HCT116 (cell line): ENCODE data around the gene MBOAT1. TPM values are rescaled to one million over a fixed set of nuclear protein-coding genes. Genes with fewer than 3 reads are reported as not detected.

Experiments used
- ATAC-seq: fragments of 200-7000 bp; cut with Tn5 transposase; 2 replicates; pipeline ENCODE4 v1.9.1; 2020; ENCODE audit warnings: mild to moderate bottlenecking, moderate library complexity
- BruUV-seq: library from RNA; stranded (reverse); fragments of 400-500 nt; replicated peaks from 2 replicates; lab custom pipeline; 2021; lab: Mats Ljungman, UMichigan
- CTCF ChIA-PET: fragments of 300-600 bp; sonication (Branson Sonifier 250); formaldehyde crosslinking; loops from one replicate; lab custom pipeline; 2021; ENCODE audit warnings: antibody characterized with exemption; lab: Charles Lee
- POLR2A ChIA-PET: fragments of 300-600, 350-600 bp; sonication (Branson Sonifier 250); formaldehyde crosslinking; loops from one replicate; lab custom pipeline; 2021; ENCODE audit warnings: antibody characterized with exemption; lab: Charles Lee
- RAD21 ChIA-PET, 2 experiments: fragments of 300-600 bp; sonication (Branson Sonifier 250); formaldehyde crosslinking; loops; one replicate each; lab custom pipeline; 2023; ENCODE audit warnings: low total read pairs in 2 of 2; ENCODE audit not compliant: uncharacterized antibody in 2 of 2, unreplicated experiment in 2 of 2, low non-redundant PET in 1 of 2; lab: Charles Lee
- DNase-seq: peaks from one replicate; pipeline ENCODE4 v3.0.0-alpha.2; 2010; ENCODE audit warnings: low read depth, low spot score
- H2AFZ ChIP-seq: fragments of 200-600 bp; shearing (Covaris generic), sonication (generic); 2 replicates; pipeline ENCODE4 v1.6.1; 2017; ENCODE audit warnings: low read depth, mixed run types, mixed read lengths, antibody characterized with exemption, low read length; ENCODE audit not compliant: poor library complexity, severe bottlenecking
- H3K27ac ChIP-seq: 2 replicates; pipeline ENCODE4 v1.5.1; 2012; ENCODE audit warnings: low read depth, low read length
- H3K27me3 ChIP-seq: fragments of 200-600 bp; sonication (generic); 2 replicates; pipeline ENCODE4 v1.6.1; 2016; ENCODE audit warnings: mixed run types, low read length, mixed read lengths; ENCODE audit not compliant: insufficient read depth
- H3K36me3 ChIP-seq, 2 experiments: fragments of 200-500 bp in 1 of 2; fragments of 200-600 bp in 1 of 2; sonication (Bioruptor generic) in 1 of 2; sonication (generic) in 1 of 2; 2 replicates each; pipeline versions ENCODE4 v1.5.1 to v1.6.1; 2014 to 2016; ENCODE audit warnings: low read length in 2 of 2, inconsistent platforms in 1 of 2, mixed read lengths in 1 of 2, mixed run types in 1 of 2; ENCODE audit not compliant: insufficient read depth in 2 of 2, control insufficient read depth in 1 of 2
- H3K4me1 ChIP-seq, 2 experiments: fragments of 200-600 bp in 1 of 2; sonication (generic) in 1 of 2; 2 replicates each; pipeline versions ENCODE4 v1.5.1 to v1.6.1; 2012 to 2017; ENCODE audit warnings: low read length in 2 of 2, inconsistent platforms in 1 of 2, mild to moderate bottlenecking in 1 of 2, mixed read lengths in 1 of 2, mixed run types in 1 of 2, moderate library complexity in 1 of 2; ENCODE audit not compliant: insufficient read depth in 2 of 2, control insufficient read depth in 1 of 2
- H3K4me2 ChIP-seq: fragments of 200-600 bp; sonication (generic); 2 replicates; pipeline ENCODE4 v1.6.1; 2017; ENCODE audit warnings: mixed run types, low read length, mixed read lengths
- H3K4me3 ChIP-seq, 2 experiments: fragments of 200-600 bp in 1 of 2; sonication (generic) in 1 of 2; replicated peaks in 1 of 2; 2 replicates each; pipeline ENCODE4 v1.5.1; 2011 to 2016; ENCODE audit warnings: low read length in 2 of 2, control low read depth in 1 of 2, low read depth in 1 of 2, mild to moderate bottlenecking in 1 of 2, mixed read lengths in 1 of 2, mixed run types in 1 of 2
- H3K79me2 ChIP-seq: fragments of 200-600 bp; sonication (generic); 2 replicates; pipeline ENCODE4 v1.6.1; 2017; ENCODE audit warnings: mild to moderate bottlenecking, mixed run types, low read length, moderate library complexity, mixed read lengths; ENCODE audit not compliant: insufficient read depth
- H3K9ac ChIP-seq: fragments of 200-600 bp; sonication (generic); 2 replicates; pipeline ENCODE4 v1.6.1; 2016; ENCODE audit warnings: low read length, mixed read lengths
- H3K9me2 ChIP-seq: fragments of 200-600 bp; sonication (generic), shearing (Covaris generic); 2 replicates; pipeline ENCODE4 v1.6.1; 2017; ENCODE audit warnings: mixed run types, mild to moderate bottlenecking, moderate library complexity; ENCODE audit not compliant: insufficient read depth
- H3K9me3 ChIP-seq, 2 experiments: fragments of 200-500 bp in 1 of 2; fragments of 200-600 bp in 1 of 2; sonication (Bioruptor generic) in 1 of 2; sonication (generic) in 1 of 2; 2 replicates each; pipeline ENCODE4 v1.6.1; 2014 to 2017; ENCODE audit warnings: low read length in 2 of 2, mixed read lengths in 2 of 2, inconsistent platforms in 1 of 2, low read depth in 1 of 2, mild to moderate bottlenecking in 1 of 2, mixed run types in 1 of 2, moderate library complexity in 1 of 2; ENCODE audit not compliant: control insufficient read depth in 1 of 2, insufficient read depth in 1 of 2
- H4K20me1 ChIP-seq: fragments of 200-600 bp; sonication (generic), shearing (Covaris generic); 2 replicates; pipeline ENCODE4 v1.6.1; 2017; ENCODE audit warnings: mixed run types, mild to moderate bottlenecking, moderate library complexity; ENCODE audit not compliant: insufficient read depth
- CBX3 ChIP-seq: IDR thresholded peaks from 2 replicates; pipeline ENCODE4 v1.6.1; 2012; ENCODE audit warnings: low read depth
- CEBPB ChIP-seq: IDR thresholded peaks from 2 replicates; pipeline ENCODE4 v1.6.1; 2012; ENCODE audit warnings: low read depth
- EGR1 ChIP-seq: IDR thresholded peaks from 2 replicates; pipeline ENCODE4 v1.6.1; 2012; ENCODE audit warnings: low read depth
- EZH2 ChIP-seq: fragments of 200-600 bp; sonication (generic); IDR thresholded peaks from 2 replicates; pipeline ENCODE4 v1.6.1; 2017; ENCODE audit warnings: antibody characterized with exemption, mixed run types
- EZH2phosphoT487 ChIP-seq: fragments of 200-600 bp; IDR thresholded peaks from 2 replicates; pipeline ENCODE4 v1.6.1; 2018; ENCODE audit warnings: antibody characterized with exemption, borderline replicate concordance
- FOSL1 ChIP-seq: IDR thresholded peaks from 2 replicates; pipeline ENCODE4 v1.6.1; 2012; ENCODE audit warnings: low read depth
- JUND ChIP-seq: IDR thresholded peaks from 2 replicates; pipeline ENCODE4 v1.6.1; 2012
- POLR2A ChIP-seq: IDR thresholded peaks from 2 replicates; pipeline ENCODE4 v1.7.0; 2011; ENCODE audit warnings: borderline replicate concordance; ENCODE audit not compliant: insufficient read depth, insufficient read length; ENCODE audit errors: extremely low read depth
- SIN3A ChIP-seq: IDR thresholded peaks from 2 replicates; pipeline ENCODE4 v1.6.1; 2012; ENCODE audit warnings: low read depth
- SP1 ChIP-seq: IDR thresholded peaks from 2 replicates; pipeline ENCODE4 v1.6.1; 2012; ENCODE audit warnings: low read depth
- TCF7L2 ChIP-seq: IDR thresholded peaks from 2 replicates; pipeline ENCODE4 v1.7.0; 2011; ENCODE audit warnings: borderline replicate concordance, inconsistent platforms; ENCODE audit not compliant: insufficient read depth, insufficient read length; ENCODE audit errors: extremely low read depth
- YY1 ChIP-seq: IDR thresholded peaks from 2 replicates; pipeline ENCODE4 v1.6.1; 2011; ENCODE audit warnings: low read length, low read depth, moderate library complexity, mild to moderate bottlenecking; ENCODE audit not compliant: insufficient replicate concordance; ENCODE audit errors: extremely low read depth
- ZNF274 ChIP-seq: fragments of 200-500 bp; sonication (Bioruptor generic); IDR thresholded peaks from 2 replicates; pipeline ENCODE4 v1.6.1; 2014; ENCODE audit warnings: mild to moderate bottlenecking, low read depth, low read length, inconsistent platforms
- intact Hi-C: fragments of 100-400 bp; cut with micrococcal nuclease; formaldehyde crosslinking; loops from 2 replicates; pipeline ENCODE4 v1.10.0; 2022
- total RNA-seq: library from RNA; stranded (reverse); gene quantifications from one replicate; pipeline ENCODE4 v1.2.1, GENCODE V29; 2021; ENCODE audit not compliant: unreplicated experiment
- TF ChIP-seq, protein P1 (sequence below): IDR thresholded peaks from 2 replicates; pipeline ENCODE4 v1.6.1; 2012
- TF ChIP-seq, protein P2 (sequence below): IDR thresholded peaks from 2 replicates; pipeline ENCODE4 v1.6.1; 2011; ENCODE audit warnings: mild to moderate bottlenecking, low read length, moderate library complexity; ENCODE audit not compliant: insufficient replicate concordance; ENCODE audit errors: extremely low read depth

MBOAT1 gene
- total RNA-seq, 1 experiment from 2014 or later: 11.7 TPM

DNA sequence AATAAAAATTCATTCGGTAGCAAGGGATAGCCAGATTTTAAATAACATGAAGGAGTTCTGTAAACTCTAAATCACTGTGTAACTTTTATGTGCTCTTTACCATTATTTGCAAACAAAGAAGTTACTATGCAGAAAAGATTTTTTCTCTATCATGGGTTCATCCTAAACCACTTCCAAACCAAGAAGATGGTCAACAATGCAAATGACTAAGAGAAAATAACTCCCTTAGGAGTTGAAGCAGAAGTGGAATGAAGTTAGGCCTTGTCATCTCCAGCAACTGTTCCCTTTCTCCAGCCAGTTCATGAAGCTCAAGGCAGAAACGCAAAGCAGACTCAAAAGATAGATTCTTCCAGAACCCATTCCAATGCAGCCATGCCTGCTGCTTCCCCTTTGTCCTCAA, 66.0 kb downstream of the MBOAT1 start:
- no peaks in the 10 kb centered on the region for H3K36me3 ChIP-seq
- no peak overlapping the region for H3K27ac ChIP-seq
- no peak overlapping the region for H2AFZ ChIP-seq
- H4K20me1 ChIP-seq: no peaks in the 10 kb centered on the region
- H3K9me2 ChIP-seq: no peaks in the 10 kb centered on the region
- no peaks in the 10 kb centered on the region for H3K9me3 ChIP-seq
- ATAC-seq (no peak), DNase-seq (no peak)
- H3K4me3 ChIP-seq: no peak overlapping the region
- intact Hi-C loops: no loop called here
- H3K4me1 ChIP-seq: no peaks in the 10 kb centered on the region
- ChIA-PET POLR2A (no interaction called here), CTCF (no interaction called here), RAD21 (no interaction called here)
- no TSS peak for BruUV-seq
- no peak overlapping the region for H3K4me2 ChIP-seq
- no peak overlapping the region for H3K9ac ChIP-seq
- H3K79me2 ChIP-seq: no peaks in the 10 kb centered on the region
- H3K27me3 ChIP-seq: no peaks in the 10 kb centered on the region
- TF ChIP-seq ZNF274: no peak

DNA sequence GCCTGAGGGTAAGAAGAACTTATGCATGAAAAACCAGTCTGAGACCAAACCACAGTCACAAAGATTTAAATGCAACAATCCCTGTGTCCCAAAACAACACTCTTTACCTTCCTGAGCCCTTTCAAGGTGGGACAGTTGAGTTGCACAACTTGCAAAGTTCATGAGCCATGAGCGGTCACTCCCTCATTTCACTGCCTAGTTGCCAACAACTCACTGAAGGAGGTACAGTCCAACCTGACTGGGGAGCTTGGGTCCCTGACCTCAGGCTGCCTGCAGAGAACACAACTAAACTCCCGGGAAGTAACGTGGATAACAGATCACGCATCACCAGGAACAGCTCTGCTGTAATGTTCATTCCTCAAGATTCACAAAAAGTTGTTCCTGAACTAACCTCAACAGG, 69.4 kb downstream of the MBOAT1 start:
- ChIA-PET RAD21 (no interaction called here), POLR2A (no interaction called here)
- DNase-seq: no peak
- Histone ChIP-seq H3K9ac (no peak overlapping the region), H3K27me3 (no peaks in the 10 kb centered on the region), H3K4me3 (no peak overlapping the region), H3K4me1 (no peaks in the 10 kb centered on the region)
- BruUV-seq: no TSS peak
- TF ChIP-seq CEBPB: no peak
- no peak for TF ChIP-seq EZH2
- no peak for TF ChIP-seq YY1
- no peak for TF ChIP-seq CBX3
- TF ChIP-seq EGR1: no peak
- no peak for TF ChIP-seq POLR2A
- TF ChIP-seq JUND: no peak
- TF ChIP-seq FOSL1: no peak
- TF ChIP-seq ZNF274: no peak
- TF ChIP-seq, protein P1, sequence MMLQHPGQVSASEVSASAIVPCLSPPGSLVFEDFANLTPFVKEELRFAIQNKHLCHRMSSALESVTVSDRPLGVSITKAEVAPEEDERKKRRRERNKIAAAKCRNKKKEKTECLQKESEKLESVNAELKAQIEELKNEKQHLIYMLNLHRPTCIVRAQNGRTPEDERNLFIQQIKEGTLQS: no peak
- TF ChIP-seq, protein P2, sequence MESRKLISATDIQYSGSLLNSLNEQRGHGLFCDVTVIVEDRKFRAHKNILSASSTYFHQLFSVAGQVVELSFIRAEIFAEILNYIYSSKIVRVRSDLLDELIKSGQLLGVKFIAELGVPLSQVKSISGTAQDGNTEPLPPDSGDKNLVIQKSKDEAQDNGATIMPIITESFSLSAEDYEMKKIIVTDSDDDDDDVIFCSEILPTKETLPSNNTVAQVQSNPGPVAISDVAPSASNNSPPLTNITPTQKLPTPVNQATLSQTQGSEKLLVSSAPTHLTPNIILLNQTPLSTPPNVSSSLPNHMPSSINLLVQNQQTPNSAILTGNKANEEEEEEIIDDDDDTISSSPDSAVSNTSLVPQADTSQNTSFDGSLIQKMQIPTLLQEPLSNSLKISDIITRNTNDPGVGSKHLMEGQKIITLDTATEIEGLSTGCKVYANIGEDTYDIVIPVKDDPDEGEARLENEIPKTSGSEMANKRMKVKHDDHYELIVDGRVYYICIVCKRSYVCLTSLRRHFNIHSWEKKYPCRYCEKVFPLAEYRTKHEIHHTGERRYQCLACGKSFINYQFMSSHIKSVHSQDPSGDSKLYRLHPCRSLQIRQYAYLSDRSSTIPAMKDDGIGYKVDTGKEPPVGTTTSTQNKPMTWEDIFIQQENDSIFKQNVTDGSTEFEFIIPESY: no peak
- no peak for TF ChIP-seq SIN3A
- TF ChIP-seq EZH2phosphoT487: no peak
- no peak for TF ChIP-seq TCF7L2
- no peak for TF ChIP-seq SP1
- TF ChIP-seq, all 23 proteins: peak for 0
- CTCF ChIA-PET: no interaction called here
- no peaks in the 10 kb centered on the region for H4K20me1 ChIP-seq
- no peaks in the 10 kb centered on the region for H3K36me3 ChIP-seq
- no peak overlapping the region for H2AFZ ChIP-seq
- no peaks in the 10 kb centered on the region for H3K9me3 ChIP-seq
- intact Hi-C loops: no loop called here
- no peak for ATAC-seq
- no peak overlapping the region for H3K27ac ChIP-seq
- H3K9me2 ChIP-seq: no peaks in the 10 kb centered on the region
- no peaks in the 10 kb centered on the region for H3K79me2 ChIP-seq
- no peak overlapping the region for H3K4me2 ChIP-seq
